ENCODE data around the gene LRRC61.
A peak's percentile ranks its signal among the peaks of the same experiment; 100 is the strongest.
"Not testable (repeated sequence)": the region's sequence is repeated elsewhere in the genome, so short reads cannot be mapped to it uniquely, and the experiment has no call there.

The LRRC61 gene

DNA sequence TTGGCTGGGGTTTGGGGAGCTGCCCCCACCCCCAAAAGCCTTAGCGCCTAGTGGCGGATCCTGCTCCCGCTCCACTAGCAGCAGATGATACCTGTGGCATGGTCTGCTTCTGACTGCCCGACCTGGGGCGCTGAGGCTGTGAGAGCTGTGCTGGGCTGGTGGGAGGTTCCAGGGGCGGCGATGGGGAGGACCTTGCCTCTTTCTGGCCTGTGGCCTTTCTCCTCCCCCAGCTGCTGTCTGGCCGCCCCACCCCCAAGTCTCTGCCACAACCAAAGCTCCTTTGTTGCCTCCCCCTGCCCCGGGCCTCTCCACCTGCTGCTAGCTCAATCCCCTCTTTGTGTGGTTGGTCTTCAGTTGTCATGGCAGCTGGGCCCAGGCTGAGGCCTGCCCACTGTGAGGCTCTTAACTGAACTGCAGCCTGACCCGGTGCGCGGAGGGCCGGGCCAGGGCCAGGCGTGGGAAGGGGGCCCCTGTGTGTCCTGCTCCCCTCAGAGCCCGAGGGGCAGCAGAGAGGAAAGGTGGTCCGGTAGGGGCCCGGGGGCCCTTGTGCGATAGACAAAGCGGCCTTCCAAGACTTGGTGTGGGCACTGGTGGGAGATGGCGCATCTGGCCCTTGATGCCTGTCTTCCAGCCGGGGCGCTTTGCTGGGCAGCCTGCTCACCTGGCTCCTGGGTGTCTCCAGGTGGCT is 60.7 kb downstream of the LRRC61 start:
- peak; percentile 99 for DNase-seq (ENCODE audit: low spot score)

DNA sequence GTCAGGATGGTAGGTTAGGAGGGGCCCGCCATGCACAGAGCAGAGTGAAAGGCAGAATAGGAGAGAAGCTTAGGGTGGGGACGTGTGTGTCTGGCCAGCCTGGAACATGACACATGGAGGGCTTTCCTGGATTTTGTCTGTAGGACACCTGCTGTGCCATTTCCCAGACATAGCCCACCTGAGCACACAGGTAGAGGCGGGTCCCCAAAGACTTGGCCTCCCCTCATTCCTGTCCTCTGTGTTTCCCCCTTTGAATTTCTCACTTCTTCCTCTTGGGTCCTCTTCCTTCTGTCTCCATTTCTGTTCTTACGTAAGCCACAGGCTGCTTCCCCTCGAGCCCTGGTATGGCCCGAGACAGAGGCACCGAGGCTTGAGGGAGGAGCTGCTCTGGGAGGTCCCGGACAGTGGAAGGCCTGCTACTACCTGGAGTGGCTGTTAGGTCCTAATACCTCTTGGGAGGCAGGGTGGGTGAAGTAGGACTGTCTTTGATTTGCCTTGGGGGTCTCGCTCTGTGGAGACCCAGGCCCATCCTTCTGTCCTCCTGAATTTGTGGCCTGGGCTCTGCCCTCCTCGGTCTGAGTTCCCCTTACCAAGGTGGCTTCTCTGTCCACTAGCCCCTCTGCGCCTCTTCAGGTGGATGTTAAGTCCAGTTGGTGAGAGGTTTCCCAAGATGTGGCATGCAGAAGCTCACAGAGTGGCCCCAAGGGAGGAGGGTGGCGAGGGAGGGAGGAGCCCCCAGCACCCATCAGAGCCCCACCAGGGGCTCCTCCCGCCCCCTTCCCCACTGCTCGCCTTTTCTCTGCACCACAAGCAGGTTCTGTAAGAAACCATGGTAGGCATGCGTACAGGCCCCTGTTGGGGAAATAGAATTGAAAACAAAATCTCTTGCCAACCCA is 61.5 kb downstream of the LRRC61 start:
- no peak for DNase-seq (ENCODE audit: low spot score)

DNA sequence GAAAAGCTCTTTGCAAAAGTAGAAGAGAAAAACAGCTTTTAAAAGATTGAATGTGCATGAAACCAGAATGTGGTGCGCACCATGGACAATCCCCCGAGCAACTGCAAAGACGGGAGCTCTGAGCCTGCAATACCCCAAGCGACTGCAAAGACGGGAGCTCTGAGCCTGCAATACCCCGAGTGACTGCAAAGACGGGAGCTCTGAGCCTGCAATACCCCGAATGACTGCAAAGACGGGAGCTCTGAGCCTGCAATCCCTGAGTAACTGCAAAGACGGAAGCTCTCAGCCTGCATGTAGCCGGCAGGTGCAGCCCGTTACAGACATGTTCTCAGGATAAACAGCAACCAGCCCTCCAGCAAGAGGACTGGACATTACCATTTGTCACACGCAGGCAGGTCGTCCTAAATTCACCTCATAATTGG is 62.2 kb downstream of the LRRC61 start:
- peak; percentile 51 for DNase-seq (ENCODE audit: low spot score)

DNA sequence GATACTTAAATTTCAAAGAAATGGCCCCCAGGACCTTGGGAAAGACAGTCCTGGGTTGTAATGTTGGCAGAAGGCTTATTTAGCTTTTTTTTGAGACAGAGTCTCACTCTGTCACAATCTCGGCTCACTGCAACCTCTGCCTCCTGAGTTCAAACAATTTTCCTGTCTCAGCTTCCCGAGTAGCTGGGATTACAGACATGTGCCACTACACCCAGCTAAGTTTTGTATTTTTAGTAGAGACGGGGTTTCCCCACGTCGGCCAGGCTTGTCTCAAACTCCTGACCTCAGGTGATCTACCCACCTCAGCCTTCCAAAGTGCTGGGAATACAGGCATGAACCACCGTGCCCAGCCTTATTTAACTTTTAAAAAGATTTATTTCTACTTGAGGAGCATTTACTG is 62.7 kb downstream of the LRRC61 start:
- not testable (repeated sequence) for DNase-seq (ENCODE audit: low spot score)

Measured in globus pallidus (tissue), 1 donor.